HUES48 (cell line): ENCODE measurements around the gene GNAI2.
A peak's percentile ranks its signal among the peaks of the same experiment; 100 is the strongest.

Experiments used
- H3K27ac ChIP-seq: one replicate; pipeline ENCODE4 v1.7.0; 2013; ENCODE audit warnings: low read depth, low read length, inconsistent platforms
- H3K27me3 ChIP-seq: 2 replicates; pipeline ENCODE4 v1.6.1; 2013; ENCODE audit warnings: mild to moderate bottlenecking, low read length; ENCODE audit not compliant: control insufficient read depth, insufficient read depth
- H3K36me3 ChIP-seq: 2 replicates; pipeline ENCODE4 v1.6.1; 2013; ENCODE audit warnings: low read length; ENCODE audit not compliant: control insufficient read depth, insufficient read depth
- H3K4me1 ChIP-seq: 2 replicates; pipeline ENCODE4 v1.6.1; 2013; ENCODE audit warnings: mild to moderate bottlenecking, low read length; ENCODE audit not compliant: control insufficient read depth, insufficient read depth
- H3K4me3 ChIP-seq: 2 replicates; pipeline ENCODE4 v1.5.1; 2013; ENCODE audit warnings: mild to moderate bottlenecking, low read depth, low read length
- H3K9ac ChIP-seq: 2 replicates; pipeline ENCODE4 v1.6.1; 2013; ENCODE audit warnings: mild to moderate bottlenecking, low read depth, low read length, moderate library complexity
- H3K9me3 ChIP-seq: 2 replicates; pipeline ENCODE4 v1.6.1; 2013; ENCODE audit warnings: low read length; ENCODE audit not compliant: control insufficient read depth, insufficient read depth

Gene GNAI2

GRCh38 chr3:50194903-50195500 is 41.0 kb upstream of the GNAI2 start:
- Histone ChIP-seq H3K36me3 (no peaks in the 10 kb centered on the region), H3K27ac (no peak overlapping the region), H3K9me3 (no peaks in the 10 kb centered on the region), H3K4me1 (peaks cover 6% of the 10 kb centered on the region; the same call in 1 of the 2 replicates), H3K9ac (no peak overlapping the region), H3K4me3 (no peak overlapping the region), H3K27me3 (peaks cover 9% of the 10 kb centered on the region; the same call in 1 of the 2 replicates)

GRCh38 chr3:50195501-50196252 is 40.3 kb upstream of the GNAI2 start:
- Histone ChIP-seq H3K4me1 (peaks cover 6% of the 10 kb centered on the region; the same call in 1 of the 2 replicates), H3K9me3 (no peaks in the 10 kb centered on the region), H3K9ac (no peak overlapping the region), H3K27ac (no peak overlapping the region), H3K36me3 (no peaks in the 10 kb centered on the region), H3K4me3 (no peak overlapping the region), H3K27me3 (peaks cover 9% of the 10 kb centered on the region; the same call in 1 of the 2 replicates)

GRCh38 chr3:50196253-50196801 is 39.7 kb upstream of the GNAI2 start:
- no peaks in the 10 kb centered on the region for H3K9me3 ChIP-seq
- H3K9ac ChIP-seq, result no peak overlapping the region
- no peaks in the 10 kb centered on the region for H3K36me3 ChIP-seq
- H3K27ac ChIP-seq, result no peak overlapping the region
- H3K4me3 ChIP-seq, result no peak overlapping the region
- peaks cover 9% of the 10 kb centered on the region; the same call in 1 of the 2 replicates for H3K27me3 ChIP-seq
- H3K4me1 ChIP-seq, result peaks cover 6% of the 10 kb centered on the region; the same call in 1 of the 2 replicates

GRCh38 chr3:50201573-50202315 is 34.3 kb upstream of the GNAI2 start:
- Histone ChIP-seq H3K36me3 (no peaks in the 10 kb centered on the region), H3K4me1 (peaks cover 4% of the 10 kb centered on the region; the same call in 1 of the 2 replicates), H3K27me3 (peaks cover 27% of the 10 kb centered on the region), H3K4me3 (no peak overlapping the region), H3K9me3 (no peaks in the 10 kb centered on the region), H3K9ac (no peak overlapping the region), H3K27ac (no peak overlapping the region)

- no peak overlapping the region for H3K4me3 ChIP-seq
- peaks cover 30% of the 10 kb centered on the region for H3K27me3 ChIP-seq
- H3K27ac ChIP-seq, result no peak overlapping the region
These were observed 33.5 kb upstream of the GNAI2 start for GRCh38 chr3:50202353-50203112.

GRCh38 chr3:50203113-50203808 is 32.7 kb upstream of the GNAI2 start:
- peaks cover 30% of the 10 kb centered on the region for H3K27me3 ChIP-seq
- no peaks in the 10 kb centered on the region for H3K9me3 ChIP-seq
- no peak overlapping the region for H3K9ac ChIP-seq
- H3K36me3 ChIP-seq, result no peaks in the 10 kb centered on the region
- H3K27ac ChIP-seq, result no peak overlapping the region
- peaks cover 4% of the 10 kb centered on the region; the same call in 1 of the 2 replicates for H3K4me1 ChIP-seq
- H3K4me3 ChIP-seq, result no peak overlapping the region

More at GRCh38 chr3:50202353-50203112, 33.5 kb upstream of the GNAI2 start:
- H3K9me3 ChIP-seq, result no peaks in the 10 kb centered on the region
- no peaks in the 10 kb centered on the region for H3K36me3 ChIP-seq
- no peak overlapping the region for H3K9ac ChIP-seq
- H3K4me1 ChIP-seq, result peaks cover 4% of the 10 kb centered on the region; the same call in 1 of the 2 replicates

GRCh38 chr3:50203809-50204803 is 31.9 kb upstream of the GNAI2 start:
- Histone ChIP-seq H3K36me3 (no peaks in the 10 kb centered on the region), H3K27me3 (peaks cover 30% of the 10 kb centered on the region), H3K27ac (no peak overlapping the region), H3K9me3 (no peaks in the 10 kb centered on the region), H3K9ac (no peak overlapping the region), H3K4me1 (peaks cover 4% of the 10 kb centered on the region; the same call in 1 of the 2 replicates), H3K4me3 (no peak overlapping the region)

- H3K9ac ChIP-seq, result no peak within 1 kb of the TSS
- H3K9me3 ChIP-seq, result no peaks in the 10 kb centered on the region
- H3K4me3 ChIP-seq, result peak within 1 kb of the TSS; percentile 72
- no peaks in the 10 kb centered on the region for H3K36me3 ChIP-seq
- peaks cover 30% of the 10 kb centered on the region for H3K27me3 ChIP-seq
- H3K4me1 ChIP-seq, result peaks cover 5% of the 10 kb centered on the region; the same call in 1 of the 2 replicates
- no peak within 1 kb of the TSS for H3K27ac ChIP-seq
These were observed 31.1 kb upstream of the GNAI2 start, which contains the start of gene SLC38A3 for GRCh38 chr3:50204804-50205412. Gene SLC38A3 (plus strand): TSS chr3:50205271. CDS start chr3:50214200, 8,929 bp downstream.
